HT1080 (cell line): ENCODE data around the gene NUMB. TPM values are rescaled to one million over a fixed set of nuclear protein-coding genes. Genes with fewer than 3 reads are reported as not detected.

Experiments
- DNase-seq: peaks from one replicate; pipeline ENCODE4 v3.0.0-alpha.2; 2015; ENCODE audit warnings: low read depth
- total RNA-seq: library from RNA; depleted of rRNA; stranded (reverse); fragments of >200 nt; shearing (Covaris generic); gene quantifications from 2 replicates; pipeline ENCODE4 v1.2.3, GENCODE V29; 2014

Gene NUMB
- total RNA-seq, 1 experiment from 2014 or later: 21.8 TPM

- peak; percentile 29 for DNase-seq
These were observed 7.6 kb upstream of the NUMB start for GRCh38 chr14:73465823-73466532.

GRCh38 chr14:73463411-73463810, 5.1 kb upstream of the NUMB start:
- DNase-seq: peak; percentile 98

GRCh38 chr14:73462815-73463214, 4.5 kb upstream of the NUMB start:
- DNase-seq: no peak

DNA sequence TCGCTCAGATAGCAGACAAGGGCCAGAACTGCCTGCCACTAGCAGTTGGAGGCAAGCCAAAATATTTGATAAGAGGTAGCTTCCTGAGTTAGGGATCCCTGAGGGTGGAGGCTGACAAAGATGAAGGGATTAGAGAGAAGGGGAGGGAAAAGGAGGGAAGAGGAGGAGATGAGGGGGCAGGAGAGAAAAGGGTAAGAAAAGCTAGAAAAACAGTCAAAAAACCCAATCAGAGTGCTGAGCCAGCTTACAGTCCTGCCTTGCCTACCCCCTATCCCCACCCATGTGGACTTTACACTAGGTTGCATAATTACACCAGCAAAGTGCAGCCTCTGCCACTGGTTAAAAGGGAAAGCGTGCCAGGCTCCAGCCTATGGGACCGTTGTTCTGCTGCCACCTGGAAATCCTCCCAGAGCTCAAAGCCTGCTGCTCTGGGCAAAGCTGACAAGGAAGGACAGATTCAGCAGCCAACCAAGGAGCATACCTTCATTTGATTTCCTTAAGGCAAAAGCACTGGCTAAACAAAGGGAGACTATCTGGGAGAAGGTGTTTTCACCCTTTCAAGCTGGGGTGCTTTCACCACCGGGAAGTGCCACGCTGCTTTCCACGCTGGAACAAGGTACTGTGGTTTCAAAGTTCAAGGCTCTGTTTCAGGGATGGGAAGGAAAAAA, 3.8 kb upstream of the NUMB start:
- no peak for DNase-seq

DNA sequence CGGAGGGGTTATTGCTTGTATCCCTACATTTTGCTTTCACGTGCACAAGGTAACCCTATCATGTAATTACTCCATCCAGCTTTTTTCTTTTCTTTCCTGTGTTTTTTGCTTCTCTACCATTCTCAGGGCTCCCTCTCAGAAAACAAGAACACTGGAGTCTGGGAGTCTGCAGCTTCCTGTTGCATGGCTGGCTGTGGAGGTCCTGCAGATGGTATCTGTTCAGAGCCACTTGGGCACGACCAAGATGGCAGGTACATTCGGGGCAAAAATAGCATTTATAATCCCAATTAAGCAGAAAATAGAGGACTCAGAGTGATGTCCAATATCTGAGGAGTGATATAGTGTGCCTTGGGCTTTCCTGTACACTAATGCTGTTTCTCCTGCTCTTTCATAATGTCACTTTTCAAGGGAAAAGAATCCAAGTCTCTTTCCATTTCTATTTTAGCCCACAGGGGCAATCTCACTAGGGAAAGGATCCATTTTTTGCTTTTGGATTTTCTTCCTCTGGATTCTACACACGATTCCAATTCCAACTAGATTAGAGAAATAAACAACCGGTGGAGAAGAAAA, 3.2 kb upstream of the NUMB start:
- no peak for DNase-seq

DNA sequence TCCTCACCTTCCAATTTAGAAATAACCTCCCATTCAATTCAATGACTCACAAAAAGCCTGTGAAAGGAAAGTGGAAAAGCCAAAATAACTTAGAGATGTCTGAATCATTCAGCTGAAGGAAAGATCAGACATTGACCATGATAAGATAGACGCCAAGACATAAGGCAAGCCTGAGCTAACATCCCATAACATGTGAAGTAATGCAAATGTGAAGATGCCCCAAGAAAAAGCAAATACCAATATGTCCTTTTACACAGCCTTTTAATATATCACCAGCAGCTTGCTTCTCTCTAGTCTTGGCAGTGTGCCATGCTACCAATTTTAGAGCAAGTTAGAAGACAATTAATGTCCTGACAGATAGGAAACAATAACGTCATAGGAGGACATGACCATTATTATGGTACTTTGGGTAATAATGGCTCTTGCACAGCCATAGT, 2.4 kb upstream of the NUMB start:
- DNase-seq: peak; percentile 78

- no peak for DNase-seq
These were observed 1.6 kb upstream of the NUMB start for GRCh38 chr14:73459959-73460358.

DNA sequence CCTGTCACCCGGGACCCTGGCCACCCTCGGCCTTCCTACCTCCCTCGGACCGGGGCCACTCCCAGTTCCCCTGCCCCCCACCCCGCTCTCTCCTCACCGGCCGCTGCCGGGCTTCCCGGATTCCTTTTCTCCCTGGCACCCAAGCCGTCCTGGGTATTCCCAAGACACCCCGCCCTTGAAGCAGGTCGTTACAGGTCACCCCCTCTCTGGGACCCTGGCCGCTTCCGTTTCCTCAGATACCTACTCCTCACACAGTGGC, 493 bp downstream of the NUMB start:
- no peak for DNase-seq

GRCh38 chr14:73457041-73457923, 1.1 kb downstream of the NUMB start:
- peak; percentile 43 for DNase-seq

DNA sequence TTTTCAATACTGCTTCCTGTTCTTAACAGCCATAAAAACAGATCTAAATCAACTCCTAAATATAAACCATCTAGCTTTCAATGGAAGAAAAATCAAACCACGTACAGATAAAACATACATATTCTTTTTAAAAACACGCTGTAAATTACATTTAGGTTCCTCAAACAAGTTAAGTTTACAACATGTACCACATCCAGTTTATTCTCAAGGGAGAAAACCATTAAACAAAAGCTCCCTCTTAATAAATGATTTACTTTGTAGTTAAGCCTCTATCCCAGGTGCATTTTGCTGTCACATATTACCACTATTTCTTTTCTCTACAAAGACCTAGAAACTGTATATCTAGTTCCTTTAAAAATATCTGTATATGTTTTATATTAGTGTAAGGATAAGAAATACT, 3.1 kb downstream of the NUMB start:
- no peak for DNase-seq

GRCh38 chr14:73452341-73453186, 5.8 kb downstream of the NUMB start:
- DNase-seq: peak; percentile 71

GRCh38 chr14:73443758-73444157, 14.6 kb downstream of the NUMB start:
- DNase-seq: no peak

- DNase-seq: no peak
These were observed 17.1 kb downstream of the NUMB start for GRCh38 chr14:73441286-73441685.

GRCh38 chr14:73438993-73439392, 19.4 kb downstream of the NUMB start:
- no peak for DNase-seq

DNA sequence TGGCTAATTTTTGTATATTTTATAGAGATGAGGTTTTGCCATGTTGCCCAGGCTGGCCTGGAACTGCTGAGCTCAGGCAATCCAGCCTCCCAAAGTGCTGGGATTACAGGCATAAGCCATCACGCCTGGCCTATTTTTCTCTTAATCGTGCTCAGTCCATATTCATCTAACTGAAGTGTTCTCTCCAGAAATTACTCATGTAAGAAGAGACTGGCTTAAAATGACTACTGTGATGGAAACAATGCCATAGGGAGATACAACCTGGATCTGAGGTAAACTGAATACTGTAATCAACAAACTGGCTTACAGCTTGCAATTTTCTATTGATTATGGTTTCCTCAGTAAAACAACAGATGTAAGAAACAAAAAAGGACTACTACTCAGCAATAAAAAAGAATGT, 21.1 kb downstream of the NUMB start:
- DNase-seq: no peak

DNA sequence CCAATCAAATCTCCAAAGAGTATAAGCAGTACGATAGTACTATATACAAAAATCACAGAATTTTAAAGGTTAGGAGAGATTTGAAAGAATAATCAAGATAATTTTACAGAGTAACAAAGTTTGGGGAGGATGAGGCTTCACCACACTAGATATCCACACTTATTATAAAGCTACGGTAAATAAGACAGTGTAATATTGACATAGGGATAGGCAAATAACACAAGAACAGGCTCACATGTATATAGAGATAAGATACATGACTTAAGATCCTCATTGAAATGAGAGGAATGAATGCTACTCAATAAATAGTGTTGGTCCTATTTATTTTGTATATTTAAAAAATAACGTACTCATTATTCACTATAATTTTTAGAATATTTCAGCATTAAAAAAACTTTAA, 26.2 kb downstream of the NUMB start:
- no peak for DNase-seq

GRCh38 chr14:73428353-73428824, 30.0 kb downstream of the NUMB start:
- no peak for DNase-seq

GRCh38 chr14:73427516-73428264, 30.7 kb downstream of the NUMB start:
- DNase-seq: no peak

- DNase-seq: peak; percentile 43
These were observed 31.5 kb downstream of the NUMB start for GRCh38 chr14:73426877-73427276.

- DNase-seq: no peak
These were observed 33.9 kb downstream of the NUMB start for GRCh38 chr14:73424453-73424852.
